ENCODE measurements around the gene SLC4A11.
"Not testable (repeated sequence)": the region's sequence is repeated elsewhere in the genome, so short reads cannot be mapped to it uniquely, and the experiment has no call there.

The SLC4A11 gene

DNA sequence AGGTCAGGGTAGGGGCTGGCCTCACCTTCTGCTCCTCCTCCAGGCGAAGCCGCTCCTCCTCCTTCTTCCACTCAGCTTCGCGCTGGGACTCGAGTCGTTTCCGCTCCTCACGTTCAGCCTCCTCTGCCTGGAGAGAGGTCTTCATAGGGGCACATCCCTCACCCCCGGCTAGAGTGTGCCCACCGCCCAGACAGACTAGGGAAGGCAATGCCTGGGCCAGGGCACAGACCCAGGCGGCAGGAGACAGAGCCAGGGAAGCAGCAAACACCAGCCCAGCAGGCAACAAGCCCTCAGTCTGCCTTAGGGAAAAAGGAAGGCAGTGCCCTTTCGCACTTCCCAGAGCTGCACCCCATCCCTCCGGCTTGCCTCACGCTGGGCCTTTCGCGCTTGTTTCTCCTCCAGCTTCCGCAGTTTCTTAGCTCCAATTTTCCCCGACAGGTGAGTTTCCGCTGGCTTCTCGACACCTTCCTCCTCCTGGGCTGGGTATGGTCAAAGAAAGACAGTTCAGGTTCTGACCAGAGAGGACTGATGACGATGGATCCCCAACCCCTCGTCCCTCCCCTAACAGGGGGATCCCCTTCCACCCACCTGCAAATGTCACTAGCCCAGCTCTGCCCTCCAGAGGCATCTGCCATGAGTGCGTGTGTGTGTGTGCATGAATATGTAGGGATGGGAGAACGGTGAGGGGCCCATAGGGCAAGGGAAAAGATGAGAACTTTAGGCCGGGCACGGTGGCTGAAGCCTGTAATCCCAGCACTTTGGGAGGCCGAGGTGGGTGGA is 38.8 kb downstream of the SLC4A11 start:
- no peak for DNase-seq

- no peak for DNase-seq
These were observed 39.8 kb downstream of the SLC4A11 start for GRCh38 chr20:3199206-3199605.

DNA sequence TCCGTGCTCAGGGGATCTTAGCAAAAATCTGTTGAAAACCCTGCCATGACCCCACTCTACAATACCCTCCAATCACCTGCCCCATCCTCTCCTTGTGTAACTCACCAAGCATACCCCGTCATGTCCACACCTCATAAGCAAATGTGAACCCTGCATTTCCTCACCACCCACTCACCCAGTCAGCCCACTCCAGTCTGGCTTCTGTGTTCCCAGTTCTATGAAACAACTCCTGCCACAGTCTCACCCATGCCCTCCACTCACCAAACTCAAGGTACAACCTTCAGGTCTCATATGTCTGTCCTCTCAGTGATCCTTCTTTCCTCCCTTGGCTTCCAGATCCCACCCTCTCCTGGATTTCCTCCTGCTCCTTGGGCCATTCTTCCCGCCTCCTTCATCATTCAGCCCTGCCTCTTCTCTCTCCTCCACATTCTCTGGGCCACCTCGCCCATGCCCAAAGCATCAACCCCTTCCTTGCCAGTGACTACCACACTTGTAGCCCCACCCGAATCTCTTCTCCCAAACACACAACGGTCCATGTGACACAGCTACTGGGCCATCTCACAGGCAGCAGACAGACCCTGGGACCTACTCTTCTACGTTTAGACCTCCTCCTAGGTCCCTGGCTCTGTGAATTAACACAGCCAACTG is 43.3 kb downstream of the SLC4A11 start:
- DNase-seq: no peak

DNA sequence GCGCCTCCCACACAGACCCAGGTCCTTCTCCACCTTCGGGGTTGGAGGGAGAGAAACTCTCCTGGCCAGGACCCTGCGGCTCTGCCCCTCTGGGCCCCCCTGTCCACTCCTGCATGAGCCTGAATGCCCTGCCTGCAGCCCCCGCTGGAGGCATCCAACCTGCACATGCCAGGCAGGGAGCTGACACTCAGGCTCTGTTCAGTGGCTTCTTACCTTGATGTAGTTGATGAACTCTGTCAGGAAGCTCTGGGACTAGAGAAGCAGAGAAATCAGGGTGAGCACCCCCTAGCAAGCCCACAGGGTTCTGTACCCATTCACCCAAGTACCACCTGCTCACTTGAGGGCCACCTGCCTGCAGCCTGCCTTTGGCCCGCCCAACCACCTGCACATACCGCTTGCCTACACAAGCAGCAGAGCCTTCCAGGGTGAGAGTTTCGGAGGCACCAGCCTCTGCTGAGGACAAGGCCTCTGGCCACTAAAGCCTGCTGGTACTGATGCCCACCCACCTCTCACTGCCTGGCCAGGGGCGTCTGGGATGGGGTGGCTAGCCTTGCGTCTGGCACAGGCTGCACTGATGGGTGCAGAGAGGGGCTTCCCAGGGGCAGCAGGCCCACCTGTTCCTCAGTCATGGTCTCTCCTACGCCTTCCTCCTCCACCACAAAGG is 44.2 kb downstream of the SLC4A11 start:
- no peak for DNase-seq

DNA sequence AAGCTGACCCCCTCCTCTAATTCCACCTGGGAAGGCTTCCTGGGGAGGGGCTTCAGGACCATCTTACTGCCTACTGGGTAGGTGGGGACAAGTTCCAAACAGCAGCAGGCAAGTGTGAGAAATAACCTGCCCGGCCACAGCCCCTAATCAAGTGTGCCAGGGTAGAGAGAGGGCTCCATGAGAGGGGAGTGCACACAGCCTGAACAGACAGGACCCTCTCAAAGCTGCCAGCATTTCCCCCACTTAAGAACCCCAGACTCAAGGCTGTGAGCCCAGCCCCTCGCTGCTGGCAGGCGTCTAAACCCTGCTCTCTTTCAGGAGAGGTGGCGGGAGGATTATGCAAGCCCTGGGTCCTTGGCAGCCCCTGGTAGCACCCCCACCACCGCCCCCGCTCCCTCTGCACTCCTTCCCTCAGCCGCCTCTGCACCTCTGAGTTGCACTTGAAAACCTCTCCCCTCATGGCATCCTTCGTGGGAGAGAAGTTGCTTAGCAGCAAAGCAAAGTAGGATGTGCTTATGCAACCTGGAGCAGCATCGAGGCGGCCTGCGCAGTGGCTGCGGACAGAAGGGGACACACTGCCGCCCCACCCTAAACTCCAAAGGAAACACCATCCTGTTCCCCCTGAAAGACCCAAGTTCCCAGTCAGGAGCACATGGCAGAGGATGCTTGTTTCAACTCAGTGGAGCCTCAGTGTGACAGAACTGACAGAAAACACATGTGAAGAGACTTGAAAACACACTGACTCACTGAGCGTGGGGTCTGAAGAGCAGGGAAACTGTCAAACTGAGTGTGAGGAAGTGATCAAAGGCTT is 45.0 kb downstream of the SLC4A11 start:
- no peak for DNase-seq

DNA sequence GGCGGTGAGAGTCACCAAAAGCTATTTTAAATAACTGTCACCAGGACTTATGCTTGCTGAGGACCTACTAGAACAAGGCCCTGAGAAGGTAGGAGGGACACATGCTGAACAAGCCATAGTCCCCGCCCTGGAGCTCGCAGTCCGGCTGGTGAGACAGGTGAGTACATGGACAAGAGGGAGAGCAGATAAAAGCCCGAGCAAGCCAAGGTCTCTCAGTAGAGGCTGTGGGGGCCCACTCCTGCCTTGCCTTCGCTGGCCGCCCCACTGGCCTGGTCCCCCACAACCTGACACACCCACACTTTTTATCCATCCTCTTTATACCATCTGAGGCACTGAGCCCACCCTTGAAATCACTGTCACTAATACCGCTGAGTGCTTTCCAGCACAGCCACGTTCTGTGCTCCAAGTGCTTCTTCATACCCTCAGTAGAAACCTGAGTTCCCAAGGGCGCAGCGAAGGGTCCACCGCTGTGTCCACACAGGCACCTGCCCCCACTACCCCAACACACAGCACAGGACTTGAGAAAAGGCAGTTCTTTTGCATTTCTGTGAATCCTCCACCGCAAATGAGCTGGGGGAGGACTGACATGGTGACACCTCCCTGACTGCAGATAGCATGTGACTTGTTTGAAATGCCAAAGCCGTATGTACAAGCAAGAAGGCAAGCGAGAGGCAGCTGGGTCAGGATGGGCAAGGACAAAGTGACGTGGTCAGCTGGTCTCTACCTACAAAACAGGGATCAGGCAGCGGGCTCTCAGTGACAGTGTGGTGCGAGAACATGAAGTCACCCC is 46.6 kb downstream of the SLC4A11 start:
- DNase-seq: no peak

DNA sequence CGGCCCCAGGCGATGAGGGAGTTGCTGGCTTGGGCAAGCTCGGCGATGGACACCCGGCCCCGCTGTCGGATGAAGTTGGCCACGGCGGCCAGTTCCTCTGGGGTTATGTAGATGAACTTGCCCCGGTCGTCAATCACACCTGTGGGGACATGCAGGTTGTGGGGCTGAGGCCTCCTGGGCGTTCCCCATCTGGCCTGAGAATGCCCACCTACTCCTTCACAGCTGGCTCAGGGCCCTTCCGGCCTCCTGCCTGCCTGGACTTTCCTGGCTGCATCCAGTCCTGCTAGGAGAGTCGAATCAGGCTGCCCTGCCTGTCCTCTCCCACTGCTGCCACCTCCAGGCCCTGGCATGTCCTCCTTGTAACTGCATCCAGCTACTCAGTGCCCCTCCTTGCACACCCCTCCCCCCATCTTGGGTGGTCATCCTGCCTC is 48.3 kb downstream of the SLC4A11 start:
- no peak for DNase-seq

GRCh38 chr20:3189561-3190131 is 49.3 kb downstream of the SLC4A11 start:
- DNase-seq: no peak

GRCh38 chr20:3188823-3189413 is 50.1 kb downstream of the SLC4A11 start:
- no peak for DNase-seq

GRCh38 chr20:3187861-3188260 is 51.1 kb downstream of the SLC4A11 start:
- not testable (repeated sequence) for DNase-seq

DNA sequence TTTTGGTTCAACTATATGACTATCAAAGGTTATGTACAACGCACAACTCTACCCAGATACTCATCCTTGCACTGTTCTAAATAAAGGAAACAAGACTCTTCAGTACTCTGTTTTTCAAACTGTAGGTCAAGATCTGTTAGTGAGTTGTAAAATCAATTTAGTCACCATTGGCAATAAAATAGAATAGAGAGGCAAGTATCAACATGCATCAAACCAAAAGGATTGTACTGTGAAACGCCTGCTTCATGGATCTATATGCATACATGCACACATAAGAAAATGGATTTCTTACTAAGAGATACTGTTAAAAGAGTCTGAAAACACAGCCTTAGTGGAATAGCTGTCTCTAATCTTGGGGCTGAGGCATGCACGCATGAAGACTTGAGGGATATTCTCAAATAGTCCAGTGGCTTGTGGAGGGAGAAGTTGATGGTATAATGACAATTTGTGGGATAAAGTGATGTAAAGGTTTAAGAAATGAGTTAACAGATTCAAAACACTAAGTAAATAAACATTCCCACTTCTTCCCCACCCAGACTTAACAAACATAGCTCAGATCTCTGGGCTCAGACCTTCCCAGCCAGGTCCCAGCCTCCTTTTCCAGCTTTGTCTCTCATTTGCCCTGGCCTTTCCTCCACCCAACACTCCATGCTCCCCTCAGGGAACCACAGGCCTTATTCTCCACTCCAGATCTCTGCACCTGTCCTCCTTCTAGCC is 54.9 kb downstream of the SLC4A11 start:
- DNase-seq: no peak

GRCh38 chr20:3182429-3182828 is 56.6 kb downstream of the SLC4A11 start:
- DNase-seq: not testable (repeated sequence)

- no peak for DNase-seq
These were observed 57.7 kb downstream of the SLC4A11 start for GRCh38 chr20:3181270-3181669.

GRCh38 chr20:3180319-3180718 is 58.7 kb downstream of the SLC4A11 start:
- no peak for DNase-seq

DNA sequence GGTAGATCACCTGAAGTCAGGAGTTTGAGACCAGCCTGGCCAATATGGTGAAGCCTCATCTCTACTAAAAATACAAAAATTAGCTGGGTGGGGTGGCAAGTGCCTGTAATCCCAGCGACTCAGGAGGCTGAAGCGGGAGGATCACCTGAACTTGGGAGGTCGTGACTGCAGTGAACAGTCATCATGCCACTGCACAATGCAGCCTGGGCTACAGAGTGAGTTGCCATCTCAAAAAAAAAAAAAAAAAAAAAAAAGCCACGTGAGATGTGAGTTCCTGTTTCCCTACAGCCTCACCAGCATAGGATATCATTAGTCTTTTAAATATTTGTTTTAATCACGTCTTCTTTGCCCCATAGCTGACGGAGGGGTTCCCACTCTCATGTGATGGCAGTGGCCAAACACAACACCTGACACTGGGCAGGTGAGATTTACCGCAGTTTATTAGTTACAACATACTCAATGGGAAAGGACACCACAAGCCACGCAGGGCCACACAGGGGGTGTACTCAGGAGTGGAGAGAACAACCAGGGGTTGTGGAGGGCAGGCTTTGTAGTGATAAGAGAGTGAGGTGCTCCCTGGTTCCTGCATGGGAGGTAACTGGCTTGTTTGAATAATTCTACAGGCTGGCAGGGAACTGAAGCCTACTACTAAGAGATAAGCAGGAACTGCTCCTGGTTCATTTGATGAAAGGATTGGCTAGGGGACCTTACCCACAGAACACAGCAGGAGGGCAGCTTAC is 61.1 kb downstream of the SLC4A11 start:
- DNase-seq: no peak
